ENCODE results near the gene AP3B1.

GRCh38 chr5:78019744-78020143 is 274.8 kb downstream of the AP3B1 start:
- TF ChIP-seq CTCF (IDR thresholded peaks at IDR 0.05) (no peak), ZFX (IDR thresholded peaks at IDR 0.05; ENCODE audit: borderline replicate concordance) (no peak)

Measured in 22Rv1 (cell line).